GM18519 (cell line): ENCODE results near the gene DRGX.

Source experiments
- ATAC-seq: cut with Tn5 transposase; IDR thresholded peaks from one replicate; pipeline ENCODE4 v1.9.1; 2021; ENCODE audit warnings: mild to moderate bottlenecking, moderate library complexity; ENCODE audit not compliant: unreplicated experiment, low FRiP score

DRGX gene

DNA sequence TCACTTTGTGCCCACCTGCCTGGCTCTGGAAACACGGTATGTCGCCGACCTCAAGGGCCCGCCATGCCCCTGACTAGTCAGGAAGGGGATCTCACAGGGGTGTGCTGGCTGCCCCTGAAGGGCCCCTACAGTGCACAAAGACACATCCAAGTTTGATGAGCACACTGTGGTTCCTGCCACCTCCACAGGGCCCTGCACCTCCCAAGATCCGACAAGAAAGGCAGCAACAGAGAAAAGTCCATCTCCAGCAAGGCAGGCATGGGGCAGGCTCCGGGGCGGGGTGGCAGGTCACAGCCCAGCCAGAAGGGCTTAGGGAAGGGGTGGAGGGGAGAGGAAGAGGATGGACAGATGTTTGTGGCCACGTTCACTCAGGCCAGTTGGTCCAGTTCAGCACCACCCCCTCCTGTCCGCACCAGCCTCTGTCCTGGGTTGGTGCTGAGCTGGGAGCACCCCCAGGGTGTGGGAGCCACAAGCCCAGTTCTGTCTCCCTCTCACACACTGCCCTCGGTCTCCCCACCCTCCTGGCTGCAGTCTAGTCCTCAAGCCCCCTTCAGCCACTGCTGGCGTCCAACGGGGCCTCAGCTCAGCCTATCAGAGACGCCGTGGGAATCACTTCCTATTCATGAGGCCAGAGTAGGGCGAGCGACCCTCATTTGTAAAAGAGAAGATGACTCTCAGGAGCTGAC is 11.5 kb downstream of the DRGX start:
- ATAC-seq: no peak

- ATAC-seq: no peak
These were observed 12.0 kb downstream of the DRGX start for GRCh38 chr10:49383853-49384252.

DNA sequence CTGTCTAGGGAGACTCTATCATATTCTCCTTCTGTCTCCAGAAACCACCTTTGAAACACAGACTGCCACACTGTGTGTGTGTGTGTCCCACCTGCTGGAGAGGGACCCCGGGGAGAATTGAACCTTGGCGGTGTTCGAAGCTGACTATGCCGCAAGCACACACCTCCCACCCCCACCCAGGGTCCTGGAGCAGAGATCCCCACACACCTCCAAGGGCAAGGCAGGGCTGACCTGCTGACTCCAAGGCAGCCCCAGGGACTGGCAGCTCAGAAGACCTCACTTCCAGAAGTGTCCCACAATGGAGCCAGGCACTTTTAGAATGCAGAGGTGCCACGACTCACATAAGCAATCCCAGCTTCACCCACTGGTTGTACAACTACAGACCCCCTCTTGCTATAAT is 13.1 kb downstream of the DRGX start:
- ATAC-seq: no peak

DNA sequence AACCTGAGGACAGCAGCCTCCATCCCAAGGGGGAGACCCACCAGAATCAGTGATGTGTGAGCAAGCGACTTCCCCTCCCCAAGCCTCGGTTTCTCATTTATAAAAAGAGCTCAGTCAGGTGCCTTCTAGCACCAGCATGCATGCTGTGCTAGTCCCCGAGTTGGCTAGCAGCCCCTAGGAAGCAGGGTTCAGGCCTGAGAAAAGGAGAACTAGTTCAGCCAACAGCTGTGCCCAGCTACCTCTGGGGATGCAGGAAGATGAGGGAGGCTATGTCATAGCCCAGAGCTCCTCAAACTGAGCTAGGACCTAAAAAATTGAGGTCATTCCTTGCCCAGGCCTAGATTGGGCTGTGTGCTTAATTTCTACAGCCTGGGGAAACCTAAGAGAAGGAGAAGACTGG is 13.7 kb downstream of the DRGX start:
- ATAC-seq: no peak

- ATAC-seq: no peak
These were observed 14.6 kb downstream of the DRGX start for GRCh38 chr10:49381111-49381900.

- no peak for ATAC-seq
These were observed 16.1 kb downstream of the DRGX start for GRCh38 chr10:49379596-49380410.

DNA sequence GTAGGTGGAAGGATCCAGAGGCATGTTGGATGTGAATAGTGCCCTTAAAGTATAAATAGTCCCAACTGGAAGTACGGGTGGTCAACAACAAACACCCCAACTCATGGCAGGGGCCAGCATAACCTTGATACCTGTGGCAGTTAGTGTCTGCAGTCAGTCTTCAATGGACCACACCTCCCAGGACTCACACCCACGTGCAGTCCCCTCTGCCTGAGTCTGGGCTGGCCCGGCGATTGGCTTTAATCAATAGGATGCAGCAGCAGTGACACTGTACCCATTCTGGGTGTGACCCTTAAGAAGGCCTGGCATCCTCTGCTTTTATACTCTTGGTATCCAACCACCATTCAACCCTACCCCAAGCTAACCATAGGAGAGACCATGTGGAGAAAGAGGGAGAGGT is 18.6 kb downstream of the DRGX start:
- no peak for ATAC-seq

- ATAC-seq: no peak
These were observed 20.3 kb downstream of the DRGX start for GRCh38 chr10:49375611-49376010.

DNA sequence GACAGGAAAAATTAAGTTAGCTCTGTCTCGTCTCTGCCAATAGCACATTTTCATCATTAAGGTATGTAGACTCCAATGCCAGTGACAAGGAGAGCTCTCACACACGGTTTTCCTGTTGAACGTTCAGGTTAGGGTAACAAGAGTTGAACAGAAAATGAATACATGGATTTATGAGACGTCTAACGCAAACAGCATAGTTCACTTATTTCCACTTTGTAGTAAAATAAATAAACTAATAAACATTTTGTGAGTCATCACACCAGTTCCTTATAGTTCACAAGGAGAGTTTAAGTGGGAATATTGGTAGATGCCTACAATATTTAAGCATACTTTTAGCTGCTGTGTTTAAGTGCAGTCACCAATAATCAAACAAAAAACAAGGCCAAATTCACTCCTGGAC is 21.1 kb downstream of the DRGX start:
- no peak for ATAC-seq

- no peak for ATAC-seq
These were observed 22.5 kb downstream of the DRGX start for GRCh38 chr10:49373361-49373760.

- ATAC-seq: no peak
These were observed 23.9 kb downstream of the DRGX start for GRCh38 chr10:49371967-49372366.

GRCh38 chr10:49370326-49371100 is 25.4 kb downstream of the DRGX start:
- no peak for ATAC-seq

- no peak for ATAC-seq
These were observed 26.4 kb downstream of the DRGX start for GRCh38 chr10:49369216-49370162.

DNA sequence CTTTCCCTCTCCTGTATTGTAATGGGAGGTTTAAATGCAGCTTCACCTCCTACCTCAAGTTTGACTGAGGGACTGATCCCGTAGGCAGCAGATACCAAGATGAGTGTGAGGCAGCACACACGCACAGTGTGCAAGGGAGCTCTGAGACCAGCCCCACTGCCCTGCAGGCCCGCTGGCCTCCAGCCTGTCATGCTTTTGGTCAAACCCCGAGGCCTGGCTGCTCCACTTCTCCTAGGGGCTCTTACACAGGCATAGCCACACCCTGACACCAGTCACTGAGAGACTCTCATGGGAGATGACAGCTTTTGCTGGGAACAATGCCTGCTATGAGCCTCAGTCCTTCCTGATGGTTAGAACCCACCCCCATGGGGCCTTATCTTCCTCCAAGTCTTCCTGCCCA is 27.6 kb downstream of the DRGX start:
- no peak for ATAC-seq

DNA sequence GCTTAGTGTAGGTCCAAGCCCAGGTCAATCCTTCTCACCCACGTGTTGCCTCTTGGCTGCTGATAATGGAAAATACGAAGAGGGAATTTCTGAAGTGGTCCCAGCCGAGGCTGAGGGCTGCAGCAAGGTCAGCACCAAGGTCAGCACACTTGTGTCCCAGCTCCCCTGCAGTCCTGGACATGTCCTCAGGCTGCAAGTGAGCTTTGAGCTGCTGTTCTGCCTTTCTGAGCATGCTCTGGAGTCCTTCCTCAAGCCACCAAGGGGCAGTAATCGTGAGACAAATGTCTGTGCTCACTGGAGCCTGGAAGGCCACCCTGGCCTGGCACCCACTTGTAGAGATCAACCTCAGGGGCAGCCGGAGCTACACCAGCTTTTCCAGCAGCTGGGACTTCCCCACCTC is 28.3 kb downstream of the DRGX start:
- no peak for ATAC-seq

- no peak for ATAC-seq
These were observed 29.4 kb downstream of the DRGX start for GRCh38 chr10:49366460-49366859.

DNA sequence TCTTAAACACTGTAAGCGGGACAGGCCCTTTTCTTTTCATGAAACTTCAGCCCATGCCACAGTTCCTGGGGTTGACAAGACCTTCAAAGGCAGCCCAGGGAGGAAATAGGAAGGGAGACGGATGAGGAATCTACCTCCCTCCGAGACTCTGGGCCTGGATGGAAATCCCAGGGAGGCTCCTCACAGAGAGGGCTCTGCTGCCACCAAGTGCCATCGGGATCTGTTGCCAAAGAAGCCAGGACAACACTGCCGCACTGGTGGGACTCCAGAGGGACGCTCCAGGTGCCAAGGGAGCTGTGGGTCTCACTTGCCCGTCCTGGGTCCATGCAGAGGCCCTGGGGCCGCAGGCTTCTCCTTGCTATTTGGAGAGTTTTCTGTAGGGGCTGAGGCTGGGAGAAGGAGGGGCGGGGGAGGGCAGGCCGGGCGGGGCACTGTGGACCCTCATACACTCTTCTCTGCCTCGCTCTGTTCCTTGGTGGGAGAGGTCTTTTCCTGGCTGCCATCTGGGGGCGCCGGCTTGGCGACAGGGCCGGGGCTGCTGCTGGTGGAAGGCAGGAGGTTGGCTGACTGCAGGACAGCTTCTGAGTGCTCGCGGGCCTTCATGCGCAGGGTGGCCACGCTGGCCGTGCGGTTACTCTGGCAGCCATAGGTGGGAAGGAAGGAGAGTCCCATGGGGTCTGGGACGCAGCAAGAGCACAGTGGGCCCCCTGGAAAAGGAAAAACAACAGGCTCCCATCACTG is 30.0 kb downstream of the DRGX start:
- no peak for ATAC-seq

DNA sequence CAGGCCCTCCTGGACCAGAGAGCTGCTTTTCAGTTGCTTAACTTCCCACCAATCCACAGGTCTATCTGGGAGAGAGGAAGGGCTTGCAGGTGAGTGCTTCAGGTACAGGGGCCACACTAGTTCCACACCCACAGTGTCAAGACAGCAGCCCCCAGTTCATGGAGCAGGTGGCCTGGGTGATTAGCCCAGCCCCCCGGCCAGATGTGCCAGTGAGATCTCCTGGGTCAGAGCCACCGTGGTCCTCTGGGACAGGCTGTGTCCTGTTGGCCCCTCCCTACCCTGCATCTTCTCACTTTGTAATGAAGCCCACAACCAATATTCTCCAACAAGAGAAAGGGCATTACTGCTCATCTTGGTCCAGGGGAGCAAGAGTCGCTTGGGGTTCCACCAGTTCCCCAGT is 30.6 kb downstream of the DRGX start:
- no peak for ATAC-seq

DNA sequence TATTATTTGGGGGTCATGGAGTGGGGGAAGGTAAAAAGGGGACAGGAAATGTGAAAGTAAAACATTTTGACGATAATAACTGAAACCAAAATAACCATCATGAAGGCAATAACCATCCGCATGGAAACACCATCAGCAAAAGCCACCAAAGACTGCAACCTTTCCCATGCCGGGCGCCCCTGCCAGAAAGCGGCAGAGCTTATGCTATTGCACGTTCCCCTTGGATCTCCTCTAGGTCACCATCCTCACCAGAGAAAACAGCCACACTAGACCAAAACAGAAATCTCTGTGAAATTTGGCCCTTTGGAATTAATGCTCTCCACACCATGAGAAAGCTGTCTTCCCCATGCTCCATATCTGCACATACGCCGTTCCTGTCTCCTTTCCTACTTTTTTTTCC is 31.1 kb downstream of the DRGX start:
- ATAC-seq: no peak
